ENCODE measurements around the gene XPC. TPM values are rescaled to one million over a fixed set of nuclear protein-coding genes. Genes with fewer than 3 reads are reported as not detected.

The XPC gene
- polyA plus RNA-seq, 1 of the 3 experiments (the other 2 are of a cell fraction), result 50.0 TPM

GRCh38 chr3:14117468-14118399 lies 60.7 kb downstream of the XPC start:
- Histone ChIP-seq H2AFZ (ENCODE audit: low read depth) (no peak overlapping the region), H3K79me2 (ENCODE audit: insufficient read depth) (peaks cover 8% of the 10 kb centered on the region; the same call in 1 of the 2 replicates), H3K27ac (ENCODE audit: low read depth in 2 of 2, low read length in 1 of 2) (no peak overlapping the region), H3K9ac (no peak overlapping the region), H3K9me3 (no peaks in the 10 kb centered on the region), H3K4me3 (ENCODE audit: low read depth in 2 of 2, low read length in 1 of 2) (no peak overlapping the region), H3K36me3 (replicated peaks in 1 of 2; ENCODE audit: control insufficient read depth in 1 of 2, insufficient read depth in 2 of 2, low read length in 1 of 2) (peaks cover 29 to 55% of the 10 kb centered on the region in 2 experiments), H3F3A (replicated peaks; ENCODE audit: insufficient read depth) (no peaks in the 10 kb centered on the region), H4K20me1 (ENCODE audit: insufficient read depth) (no peaks in the 10 kb centered on the region), H3K4me2 (no peak overlapping the region), H3K9me2 (no peaks in the 10 kb centered on the region), H3K4me1 (ENCODE audit: control insufficient read depth in 1 of 2, insufficient read depth in 2 of 2, low read depth in 1 of 2, low read length in 1 of 2) (peaks cover 0 to 6% of the 10 kb centered on the region in 2 experiments; a peak in 1 of 4 replicates), H3K27me3 (ENCODE audit: insufficient read depth) (no peaks in the 10 kb centered on the region)
- CTCF ChIA-PET, result interaction anchor here (0.6 to 5.4 kb wide), 4 partner anchors 44 to 232 kb away, joined by 3 to 48 read pairs (median 10); no protein-coding TSS in a partner anchor
- WGBS (ENCODE audit: low lambda C conversion rate), result 91% methylated on average over 10 of the region's 10 CpGs
- POLR2A ChIA-PET, result no interaction called here
- no peak for DNase-seq
- TF ChIP-seq SIN3A (IDR thresholded peaks at IDR 0.05; ENCODE audit: borderline replicate concordance, low read depth, low read length) (no peak), NRF1 (IDR thresholded peaks at IDR 0.05; ENCODE audit: low read depth, low read length) (no peak), USF1 (IDR thresholded peaks at IDR 0.05; ENCODE audit: borderline replicate concordance, low read depth) (no peak), YY1 (IDR thresholded peaks at IDR 0.05; ENCODE audit: low read depth) (no peak)

DNA sequence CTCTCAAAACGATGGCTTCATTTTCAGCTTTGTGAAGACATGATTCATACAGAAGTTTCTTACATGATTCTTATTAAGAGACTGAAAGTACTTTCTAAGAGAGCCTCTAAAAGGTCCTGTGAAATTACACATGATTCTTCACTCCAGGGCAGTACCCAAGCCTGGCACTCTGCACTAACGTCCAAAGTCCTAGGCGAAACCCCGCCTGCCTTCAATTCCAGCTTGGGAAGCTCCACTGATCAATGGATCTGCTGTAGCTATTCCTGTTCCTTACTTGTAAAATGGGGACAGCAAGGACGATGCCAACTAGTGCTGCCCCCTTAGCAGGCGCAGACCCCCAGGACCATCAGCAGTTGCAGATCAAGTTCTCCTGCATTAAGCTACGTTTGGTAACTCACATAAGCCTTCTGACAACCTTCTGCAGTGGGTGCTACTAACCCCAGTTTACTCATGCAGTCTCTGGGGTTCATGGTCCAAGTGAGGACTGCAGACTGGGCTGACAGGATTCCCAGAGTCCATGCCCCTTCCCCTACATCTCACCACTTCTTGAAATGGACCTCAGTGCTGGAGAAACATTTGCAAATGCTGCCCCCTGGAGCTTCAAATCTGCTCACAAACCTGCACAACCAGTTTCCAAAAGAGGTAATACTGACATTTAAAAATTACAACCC lies 64.3 kb downstream of the XPC start:
- Histone ChIP-seq H3K4me3 (ENCODE audit: low read depth in 2 of 2, low read length in 1 of 2) (no peak overlapping the region), H3F3A (replicated peaks; ENCODE audit: insufficient read depth) (no peaks in the 10 kb centered on the region), H2AFZ (ENCODE audit: low read depth) (no peak overlapping the region), H3K27ac (ENCODE audit: low read depth in 2 of 2, low read length in 1 of 2) (no peak overlapping the region), H3K4me1 (ENCODE audit: control insufficient read depth in 1 of 2, insufficient read depth in 2 of 2, low read depth in 1 of 2, low read length in 1 of 2) (no peaks in the 10 kb centered on the region), H3K4me2 (no peak overlapping the region), H3K27me3 (ENCODE audit: insufficient read depth) (no peaks in the 10 kb centered on the region), H3K9ac (no peak overlapping the region), H3K36me3 (replicated peaks in 1 of 2; ENCODE audit: control insufficient read depth in 1 of 2, insufficient read depth in 2 of 2, low read length in 1 of 2) (peaks cover 27 to 58% of the 10 kb centered on the region in 2 experiments), H3K9me2 (no peaks in the 10 kb centered on the region), H3K79me2 (ENCODE audit: insufficient read depth) (no peaks in the 10 kb centered on the region), H3K9me3 (no peaks in the 10 kb centered on the region), H4K20me1 (ENCODE audit: insufficient read depth) (no peaks in the 10 kb centered on the region)
- CTCF ChIA-PET, result interaction anchor here (0.7 to 5.4 kb wide), 7 partner anchors 19 to 458 kb away, joined by 3 to 48 read pairs (median 3); no protein-coding TSS in a partner anchor
- 97% methylated on average over 7 of the region's 7 CpGs for WGBS (ENCODE audit: low lambda C conversion rate)
- no peak for TF ChIP-seq RXRA (IDR thresholded peaks at IDR 0.05; ENCODE audit: borderline replicate concordance, low read depth)
- TF ChIP-seq RAD21 (IDR thresholded peaks at IDR 0.05; ENCODE audit: low read length), result peak; percentile 40
- TF ChIP-seq FOXM1 (IDR thresholded peaks at IDR 0.05; ENCODE audit: low read depth), result no peak
- TF ChIP-seq, protein P1, sequence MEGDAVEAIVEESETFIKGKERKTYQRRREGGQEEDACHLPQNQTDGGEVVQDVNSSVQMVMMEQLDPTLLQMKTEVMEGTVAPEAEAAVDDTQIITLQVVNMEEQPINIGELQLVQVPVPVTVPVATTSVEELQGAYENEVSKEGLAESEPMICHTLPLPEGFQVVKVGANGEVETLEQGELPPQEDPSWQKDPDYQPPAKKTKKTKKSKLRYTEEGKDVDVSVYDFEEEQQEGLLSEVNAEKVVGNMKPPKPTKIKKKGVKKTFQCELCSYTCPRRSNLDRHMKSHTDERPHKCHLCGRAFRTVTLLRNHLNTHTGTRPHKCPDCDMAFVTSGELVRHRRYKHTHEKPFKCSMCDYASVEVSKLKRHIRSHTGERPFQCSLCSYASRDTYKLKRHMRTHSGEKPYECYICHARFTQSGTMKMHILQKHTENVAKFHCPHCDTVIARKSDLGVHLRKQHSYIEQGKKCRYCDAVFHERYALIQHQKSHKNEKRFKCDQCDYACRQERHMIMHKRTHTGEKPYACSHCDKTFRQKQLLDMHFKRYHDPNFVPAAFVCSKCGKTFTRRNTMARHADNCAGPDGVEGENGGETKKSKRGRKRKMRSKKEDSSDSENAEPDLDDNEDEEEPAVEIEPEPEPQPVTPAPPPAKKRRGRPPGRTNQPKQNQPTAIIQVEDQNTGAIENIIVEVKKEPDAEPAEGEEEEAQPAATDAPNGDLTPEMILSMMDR (IDR thresholded peaks at IDR 0.05), result peak; percentile 34
- POLR2A ChIA-PET, result no interaction called here
- DNase-seq, result no peak

Measured in SK-N-SH (cell line).